NCI-H774 (cell line): ENCODE data around the gene KCNJ18.
"Not testable (repeated sequence)": the region's sequence is repeated elsewhere in the genome, so short reads cannot be mapped to it uniquely, and the experiment has no call there.

Experiments used
- DNase-seq: peaks from one replicate; lab custom pipeline; 2025; lab: John Stamatoyannopoulos, UW

The KCNJ18 gene

DNA sequence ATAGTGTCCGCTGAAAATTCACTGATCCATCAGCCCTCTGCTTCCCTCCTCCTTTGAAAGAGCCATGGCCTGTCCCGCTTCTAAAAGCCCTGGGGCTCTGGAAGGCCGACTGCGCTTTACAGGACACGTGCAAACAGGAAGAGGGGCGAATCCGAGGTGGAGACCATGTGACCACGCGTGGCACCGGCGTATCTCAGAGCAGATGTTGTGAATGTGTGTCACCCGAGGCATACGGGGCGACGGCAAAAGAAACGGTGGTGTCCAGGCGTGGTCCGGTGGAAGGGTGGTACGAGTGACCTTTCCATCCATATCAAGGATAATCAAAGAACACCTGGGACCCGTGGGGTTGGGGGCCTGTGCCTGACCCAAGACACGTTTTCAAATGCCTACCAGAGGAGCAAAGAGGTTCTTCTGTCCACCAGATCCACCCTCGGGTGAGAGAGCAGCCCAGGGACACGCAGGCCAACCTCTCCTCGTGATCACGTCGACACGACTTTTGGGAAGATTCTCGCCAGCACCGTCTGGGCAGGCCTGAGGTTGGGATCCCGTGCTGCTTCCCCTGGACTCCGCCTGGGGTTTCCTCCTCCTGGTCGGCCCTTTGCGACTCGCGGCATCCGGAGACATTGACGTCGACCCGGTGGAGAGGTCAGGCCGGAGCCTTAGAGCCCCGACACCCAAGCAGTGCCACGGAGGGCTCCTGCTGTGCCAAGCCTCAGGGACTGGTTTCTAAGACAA lies 7.1 kb upstream of the KCNJ18 start:
- DNase-seq: not testable (repeated sequence)

DNA sequence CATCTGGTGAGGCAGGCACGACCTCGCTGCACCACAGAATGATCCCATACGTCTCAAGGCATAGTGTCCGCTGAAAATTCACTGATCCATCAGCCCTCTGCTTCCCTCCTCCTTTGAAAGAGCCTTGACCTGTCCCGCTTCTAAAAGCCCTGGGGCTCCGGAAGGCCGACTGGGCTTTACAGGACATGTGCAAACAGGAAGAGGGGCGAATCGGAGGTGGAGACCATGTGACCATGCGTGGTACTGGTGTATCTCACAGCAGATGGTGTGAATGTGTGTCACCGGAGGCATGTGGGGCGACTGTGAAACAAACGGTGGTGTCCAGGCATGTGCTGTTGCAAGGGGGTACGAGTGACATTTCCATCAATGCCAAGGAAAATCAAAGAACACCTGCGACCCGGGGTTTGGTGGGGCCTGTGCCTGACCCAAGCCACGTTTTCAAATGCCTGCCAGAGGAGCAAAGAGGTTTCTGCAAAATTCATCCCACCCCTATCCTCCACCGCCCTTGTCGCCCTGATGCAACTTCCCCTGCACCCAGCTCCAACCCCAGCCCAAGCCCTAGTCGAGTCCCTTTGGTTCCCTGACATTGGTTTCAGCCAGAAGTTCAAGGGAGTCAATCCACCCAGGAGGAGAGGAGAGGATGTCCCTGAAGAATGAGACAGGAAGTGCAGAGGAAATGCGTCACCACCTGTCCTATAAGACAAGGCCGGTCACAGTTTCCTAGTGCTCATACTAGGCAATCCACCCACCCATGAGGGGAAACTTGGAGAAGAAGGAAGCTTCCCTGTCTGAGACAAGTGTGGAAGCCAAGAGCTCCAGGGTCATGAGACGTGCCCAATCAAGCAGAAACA lies 5.9 kb upstream of the KCNJ18 start:
- DNase-seq: no peak

DNA sequence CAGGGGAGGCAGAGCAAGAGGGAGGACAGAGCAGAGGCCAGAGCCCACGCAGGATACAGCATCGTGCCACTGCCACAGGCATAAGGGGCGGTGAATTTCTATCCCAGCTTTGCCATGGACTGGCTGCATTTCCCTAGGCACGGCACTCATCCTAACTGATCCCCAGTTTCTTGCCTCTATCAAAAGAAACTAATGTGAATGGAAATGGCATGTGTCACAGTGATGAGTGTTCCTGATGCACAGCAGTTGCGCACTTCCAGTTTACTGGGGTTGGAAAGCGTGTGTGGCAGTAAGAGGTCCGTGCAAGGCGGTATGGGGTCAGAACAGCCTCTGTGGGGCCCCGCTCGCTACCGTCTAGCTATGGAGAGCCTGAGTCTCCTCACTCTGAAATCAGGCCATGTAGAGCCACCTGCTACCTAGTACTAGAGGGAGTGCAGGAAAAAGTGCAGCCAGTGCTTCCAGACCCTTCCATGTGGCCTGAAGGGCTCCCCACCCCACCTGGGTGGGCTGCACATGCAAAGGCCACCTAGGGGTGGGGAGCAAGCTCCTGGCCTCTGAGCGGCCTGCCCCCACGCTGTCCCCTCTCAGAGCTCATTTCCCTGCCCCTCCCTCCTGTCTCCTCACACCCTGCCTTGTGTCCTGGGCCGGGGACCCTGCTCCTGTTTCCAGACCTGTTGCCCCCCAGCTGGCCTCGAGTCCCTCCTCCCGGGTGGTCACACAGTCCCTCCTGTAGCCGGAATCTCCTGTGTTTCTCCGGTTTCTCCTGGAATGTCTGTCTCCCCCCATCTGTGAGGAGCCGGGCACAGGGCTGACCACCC lies 5.0 kb upstream of the KCNJ18 start:
- DNase-seq: no peak

DNA sequence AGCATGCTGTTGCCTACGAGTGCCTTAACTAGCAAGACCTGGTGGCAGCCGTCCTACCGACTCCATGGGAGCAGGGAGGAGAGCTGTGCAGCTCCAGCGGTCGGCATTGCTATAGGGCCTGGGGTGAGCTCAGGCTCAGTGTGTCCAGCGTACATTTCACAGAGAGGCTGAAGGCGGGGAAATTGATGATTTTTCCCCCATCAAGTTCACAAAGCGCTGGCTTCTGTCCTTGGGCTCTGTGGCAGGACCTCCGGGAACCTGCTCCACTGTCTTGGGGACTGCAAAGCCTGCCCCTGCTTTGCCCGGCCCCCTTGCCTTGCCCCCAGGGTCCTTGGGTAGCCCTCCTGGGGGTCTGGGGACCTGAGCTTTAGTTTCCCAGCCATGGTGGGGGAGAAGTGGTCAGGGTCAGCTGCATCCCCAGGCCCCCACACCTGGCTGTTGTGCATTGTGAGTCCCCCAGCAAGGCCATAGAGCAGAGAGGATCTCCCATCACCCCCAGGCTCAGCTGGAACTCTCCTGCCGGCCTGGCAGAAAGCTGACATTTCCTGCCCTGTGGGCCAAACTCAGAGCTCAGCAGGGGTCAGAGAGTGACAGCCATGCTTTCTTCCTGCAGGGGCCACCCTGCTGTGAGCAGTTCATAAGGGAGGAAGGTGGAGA lies 3.9 kb upstream of the KCNJ18 start:
- DNase-seq: no peak

GRCh38 chr17:21689604-21690003 lies 2.7 kb upstream of the KCNJ18 start:
- no peak for DNase-seq

DNA sequence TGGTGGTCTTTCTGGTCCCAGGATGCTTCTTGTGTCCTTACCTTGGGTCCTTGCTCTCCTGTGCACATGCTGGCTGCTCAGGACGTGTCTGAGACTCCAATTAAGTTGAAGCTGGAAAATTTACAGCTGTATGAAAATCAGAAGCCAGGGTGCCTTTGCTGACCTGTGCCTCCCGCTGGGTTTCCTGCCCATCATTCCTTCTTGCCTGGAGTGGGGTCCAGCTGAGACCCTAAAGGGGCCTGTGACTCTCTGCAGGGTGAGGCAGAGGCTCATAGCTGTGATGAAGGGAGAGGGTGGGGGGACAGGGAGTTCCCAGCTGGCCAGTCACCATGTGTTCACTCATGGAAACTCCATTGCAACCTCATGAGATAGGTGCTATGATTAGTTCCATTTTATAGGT lies 1.5 kb upstream of the KCNJ18 start:
- DNase-seq: not testable (repeated sequence)

DNA sequence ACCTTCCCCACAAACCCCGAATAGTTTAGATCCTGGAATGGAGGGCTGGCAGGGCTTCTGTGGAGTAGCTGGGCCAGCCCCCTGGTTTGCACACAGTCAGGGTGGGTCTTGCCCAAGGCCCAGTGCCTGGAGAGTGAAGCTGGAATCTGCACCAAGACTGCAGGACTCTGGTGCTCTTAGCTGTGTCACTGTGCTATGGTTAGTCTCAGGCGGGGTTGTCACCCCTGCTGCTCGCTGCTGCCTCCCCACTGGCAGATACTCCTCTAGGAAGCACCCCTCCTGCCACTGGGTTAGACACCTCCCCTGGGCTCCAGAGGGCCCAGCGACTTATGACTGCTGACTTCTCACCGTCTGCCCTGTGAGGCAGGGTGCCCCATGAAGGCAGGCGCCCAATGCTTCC lies 842 bp upstream of the KCNJ18 start:
- DNase-seq: not testable (repeated sequence)

DNA sequence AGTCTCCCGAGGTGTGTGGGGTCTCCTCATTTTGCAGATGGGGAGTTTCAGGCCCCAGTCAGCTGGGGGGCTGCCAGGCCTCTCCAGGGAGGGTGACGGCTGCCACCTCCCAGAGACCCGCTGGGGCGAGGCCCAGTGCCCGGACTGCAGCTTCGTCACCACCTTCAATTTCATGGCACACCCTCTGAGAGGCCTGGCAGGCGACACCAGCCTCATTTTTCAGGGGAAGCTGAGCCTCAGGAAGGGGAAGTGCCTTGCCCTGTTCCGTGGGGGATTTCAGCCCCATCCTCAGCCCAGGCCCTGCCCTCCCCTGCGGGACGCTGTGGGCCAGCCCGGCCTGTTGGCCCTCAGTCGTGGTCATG lies 362 bp downstream of the KCNJ18 start:
- not testable (repeated sequence) for DNase-seq

DNA sequence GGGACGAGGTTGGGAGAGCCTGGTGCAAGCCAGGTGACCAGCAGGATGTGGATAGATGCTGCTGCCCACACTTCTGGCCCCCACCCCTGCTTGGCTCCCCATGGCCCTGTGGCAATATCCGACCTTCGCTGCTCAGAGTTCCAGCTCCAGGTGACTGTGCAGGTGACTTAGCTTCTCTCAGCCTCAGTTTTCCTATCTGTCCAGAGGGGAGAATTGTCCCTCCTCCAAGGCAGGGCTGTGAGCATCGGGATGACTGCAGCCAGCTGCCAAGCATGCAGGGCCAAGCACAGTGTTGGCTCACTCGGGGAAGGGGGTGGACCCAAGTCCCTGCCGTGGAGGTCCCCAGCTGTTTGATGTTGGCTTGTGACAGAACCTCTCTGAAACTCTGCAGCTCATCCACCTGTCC lies 1.1 kb downstream of the KCNJ18 start:
- DNase-seq: not testable (repeated sequence)

- not testable (repeated sequence) for DNase-seq
Observed at GRCh38 chr17:21693937-21694336, 1.6 kb downstream of the KCNJ18 start.

- DNase-seq: not testable (repeated sequence)
Observed at GRCh38 chr17:21696227-21696626, 3.9 kb downstream of the KCNJ18 start.

- DNase-seq: not testable (repeated sequence)
Observed at GRCh38 chr17:21696842-21697507, 4.7 kb downstream of the KCNJ18 start.

GRCh38 chr17:21697508-21697860 lies 5.2 kb downstream of the KCNJ18 start:
- DNase-seq: not testable (repeated sequence)

DNA sequence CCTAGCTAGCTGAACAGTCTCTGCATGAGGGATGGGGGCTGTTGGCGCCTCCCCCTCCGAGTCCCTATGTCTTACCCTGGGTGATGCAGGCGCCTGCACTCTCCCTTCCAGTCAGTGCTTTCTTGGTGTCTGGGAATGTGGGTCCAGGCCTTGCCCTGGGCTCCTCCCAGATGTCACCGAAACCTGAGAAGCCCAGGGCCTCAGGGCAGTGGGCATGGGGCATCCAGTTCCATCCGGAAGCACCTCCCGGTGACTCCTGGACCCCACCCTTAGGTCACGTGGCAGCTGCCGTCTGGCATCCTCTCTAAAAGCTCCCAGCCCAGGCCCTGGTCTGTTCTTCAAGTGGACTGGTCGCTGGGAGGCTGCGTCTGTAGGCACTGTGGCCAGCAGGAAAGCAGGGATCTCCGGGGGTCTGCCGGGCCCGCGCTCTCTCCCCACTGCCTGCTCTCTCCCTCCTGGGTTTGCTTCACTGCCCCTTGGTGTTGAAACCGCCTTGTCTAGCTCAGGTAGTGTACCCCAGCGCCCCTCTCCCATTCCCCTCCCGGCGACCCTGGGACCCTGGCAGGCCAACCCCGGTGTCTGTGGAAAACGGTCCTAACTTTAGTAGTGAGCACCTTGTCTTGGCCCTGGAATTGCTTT lies 6.2 kb downstream of the KCNJ18 start:
- DNase-seq: not testable (repeated sequence)

DNA sequence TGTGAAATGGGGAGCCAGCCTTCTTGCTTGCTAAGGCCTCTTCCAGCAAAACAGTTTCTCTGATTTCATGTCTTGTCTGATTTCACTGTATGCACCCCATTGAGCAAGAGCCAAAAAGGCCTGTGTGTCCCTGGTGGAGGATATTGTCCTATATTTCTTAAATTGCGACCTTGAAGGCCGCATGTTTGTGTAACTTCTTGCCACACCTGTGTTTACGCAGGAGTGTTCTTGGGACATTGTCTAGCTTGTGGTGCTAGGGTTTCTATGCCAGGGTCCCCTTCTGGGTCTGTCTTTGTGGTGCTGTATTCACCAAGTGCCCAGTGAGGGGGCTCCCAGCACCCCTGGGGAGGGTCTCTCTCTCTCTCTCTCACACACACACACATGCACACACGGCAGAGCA lies 6.8 kb downstream of the KCNJ18 start:
- not testable (repeated sequence) for DNase-seq

DNA sequence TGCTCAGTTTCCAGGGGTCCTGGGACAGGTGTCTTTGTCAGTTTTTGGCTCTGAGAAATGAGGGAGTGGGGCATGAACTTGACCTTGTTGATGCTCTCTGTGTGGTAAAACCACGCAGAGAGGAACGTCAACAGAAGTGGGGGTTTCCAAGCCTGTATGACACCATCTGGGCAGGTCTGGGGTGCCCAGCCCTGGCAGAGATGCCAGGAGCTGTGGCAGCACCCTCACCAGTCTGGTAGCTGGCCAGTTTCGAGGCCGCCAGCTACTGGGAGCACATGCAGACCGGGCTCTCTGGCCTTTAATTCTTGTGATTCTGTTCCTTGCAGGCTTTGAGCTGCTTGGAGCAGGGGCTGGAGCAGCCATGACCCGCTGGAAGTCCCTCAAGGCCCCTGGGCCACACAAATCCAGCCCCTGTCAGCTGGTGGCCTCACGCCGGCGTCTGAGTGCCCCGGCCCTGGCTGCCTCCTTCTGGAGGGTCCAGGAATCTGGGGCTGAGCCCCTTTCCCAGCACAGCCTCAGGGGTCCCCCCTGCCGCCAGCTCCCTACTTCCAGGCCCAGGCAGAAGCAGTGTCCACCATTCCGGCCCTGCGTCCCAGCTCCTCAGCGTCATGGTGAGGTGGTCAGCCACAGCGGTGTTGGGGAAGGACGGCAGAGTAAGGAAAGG lies 7.4 kb downstream of the KCNJ18 start:
- not testable (repeated sequence) for DNase-seq

DNA sequence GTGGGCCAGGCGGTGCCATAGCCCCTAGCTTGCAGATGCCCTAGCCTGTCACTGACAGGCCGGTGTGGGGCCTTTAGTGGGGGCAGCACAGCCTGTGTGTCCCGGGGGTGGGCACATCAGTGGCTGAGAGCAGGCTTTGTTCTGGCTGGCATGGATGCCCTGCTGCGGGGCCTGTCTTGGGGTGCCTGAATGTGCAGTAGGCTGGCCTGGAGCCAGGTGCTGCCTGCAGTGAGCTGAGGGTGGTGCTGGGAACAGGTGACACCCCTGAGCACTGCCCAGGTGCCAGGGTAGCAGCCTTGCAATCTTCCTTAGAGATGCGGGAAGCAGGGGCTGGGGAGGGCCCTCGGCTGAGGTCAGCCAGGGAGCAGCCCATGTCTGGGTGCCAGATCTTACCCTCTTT lies 8.8 kb downstream of the KCNJ18 start:
- DNase-seq: not testable (repeated sequence)

DNA sequence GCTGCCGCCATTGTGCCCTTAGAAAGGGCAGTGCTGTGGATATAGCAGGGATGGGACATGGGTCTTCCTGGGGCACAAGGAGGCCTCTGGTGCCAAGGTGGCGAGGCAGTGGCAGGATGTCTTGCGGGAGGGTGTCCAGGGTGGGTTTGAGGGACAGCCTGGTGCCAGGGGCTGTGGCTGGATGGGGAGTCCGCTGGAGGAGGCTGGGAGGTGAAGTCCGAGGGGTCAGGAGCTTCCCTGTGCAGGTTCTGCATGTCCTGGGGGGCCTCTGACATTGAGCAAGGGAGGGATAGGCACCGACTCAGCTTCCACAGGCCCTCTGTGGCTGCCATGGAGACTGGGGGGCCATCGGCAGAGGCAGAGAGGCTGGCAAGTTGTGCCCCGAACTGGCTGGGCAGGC lies 9.7 kb downstream of the KCNJ18 start:
- not testable (repeated sequence) for DNase-seq

DNA sequence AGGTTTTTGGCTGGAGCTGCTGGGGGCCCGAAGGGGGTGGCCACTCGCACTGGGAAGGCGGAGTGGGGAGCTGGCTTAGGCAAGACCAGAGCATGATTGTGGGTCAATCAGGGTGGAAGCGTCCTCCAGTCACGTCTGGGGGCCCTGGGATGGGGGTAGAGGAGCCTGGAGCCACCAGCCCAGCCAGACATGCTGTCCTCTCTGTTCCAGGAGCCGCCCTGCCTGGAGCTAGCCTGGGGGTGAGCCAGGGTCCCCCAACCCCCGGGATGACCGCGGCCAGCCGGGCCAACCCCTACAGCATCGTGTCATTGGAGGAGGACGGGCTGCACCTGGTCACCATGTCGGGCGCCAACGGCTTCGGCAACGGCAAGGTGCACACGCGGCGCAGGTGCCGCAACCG lies 10.2 kb downstream of the KCNJ18 start:
- DNase-seq: not testable (repeated sequence)

DNA sequence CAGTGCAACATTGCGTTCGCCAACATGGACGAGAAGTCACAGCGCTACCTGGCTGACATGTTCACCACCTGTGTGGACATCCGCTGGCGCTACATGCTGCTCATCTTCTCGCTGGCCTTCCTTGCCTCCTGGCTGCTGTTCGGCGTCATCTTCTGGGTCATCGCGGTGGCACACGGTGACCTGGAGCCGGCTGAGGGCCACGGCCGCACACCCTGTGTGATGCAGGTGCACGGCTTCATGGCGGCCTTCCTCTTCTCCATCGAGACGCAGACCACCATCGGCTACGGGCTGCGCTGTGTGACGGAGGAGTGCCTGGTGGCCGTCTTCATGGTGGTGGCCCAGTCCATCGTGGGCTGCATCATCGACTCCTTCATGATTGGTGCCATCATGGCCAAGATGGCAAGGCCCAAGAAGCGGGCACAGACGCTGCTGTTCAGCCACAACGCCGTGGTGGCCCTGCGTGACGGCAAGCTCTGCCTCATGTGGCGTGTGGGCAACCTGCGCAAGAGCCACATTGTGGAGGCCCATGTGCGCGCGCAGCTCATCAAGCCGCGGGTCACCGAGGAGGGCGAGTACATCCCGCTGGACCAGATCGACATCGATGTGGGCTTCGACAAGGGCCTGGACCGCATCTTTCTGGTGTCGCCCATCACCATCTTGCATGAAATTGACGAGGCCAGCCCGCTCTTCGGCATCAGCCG lies 10.8 kb downstream of the KCNJ18 start:
- DNase-seq: not testable (repeated sequence)
